H9 (cell line): Measurements from ENCODE around the gene GPX7. TPM values are rescaled to one million over a fixed set of nuclear protein-coding genes. Genes with fewer than 3 reads are reported as not detected.

Experiments used
- DNase-seq: peaks from one replicate; pipeline ENCODE4 v3.0.0-alpha.2; 2017
- H2AFZ ChIP-seq: one replicate; pipeline ENCODE4 v1.6.1; 2013; ENCODE audit warnings: mild to moderate bottlenecking, low read length, control low read depth, moderate library complexity
- H2AK5ac ChIP-seq: 2 replicates; pipeline ENCODE4 v1.6.1; 2013; ENCODE audit warnings: low read length, control low read depth, mixed read lengths; ENCODE audit not compliant: insufficient read length
- H2BK120ac ChIP-seq: one replicate; pipeline ENCODE4 v1.6.1; 2013; ENCODE audit warnings: low read depth, mild to moderate bottlenecking, low read length, control low read depth, inconsistent platforms; ENCODE audit not compliant: poor library complexity, severe bottlenecking
- H2BK12ac ChIP-seq: 2 replicates; pipeline ENCODE4 v1.6.1; 2013; ENCODE audit warnings: low read length, control low read depth, mixed read lengths, low read depth; ENCODE audit not compliant: insufficient read length
- H2BK15ac ChIP-seq: 2 replicates; pipeline ENCODE4 v1.6.1; 2013; ENCODE audit warnings: low read depth, low read length, control low read depth
- H2BK20ac ChIP-seq: one replicate; pipeline ENCODE4 v1.6.1; 2013; ENCODE audit warnings: low read depth, mild to moderate bottlenecking, low read length, control low read depth, inconsistent platforms; ENCODE audit not compliant: poor library complexity, severe bottlenecking
- H2BK5ac ChIP-seq: 2 replicates; pipeline ENCODE4 v1.6.1; 2013; ENCODE audit warnings: low read length, control low read depth, mixed read lengths; ENCODE audit not compliant: insufficient read length
- H3K14ac ChIP-seq: 2 replicates; pipeline ENCODE4 v1.6.1; 2013; ENCODE audit warnings: low read length, control low read depth; ENCODE audit not compliant: insufficient read depth
- H3K18ac ChIP-seq: 2 replicates; pipeline ENCODE4 v1.6.1; 2013; ENCODE audit warnings: low read depth, mild to moderate bottlenecking, mixed read lengths, low read length, control low read depth; ENCODE audit not compliant: insufficient read length
- H3K23ac ChIP-seq: 2 replicates; pipeline ENCODE4 v1.6.1; 2013; ENCODE audit warnings: low read length, control low read depth, mixed read lengths, low read depth; ENCODE audit not compliant: insufficient read length
- H3K23me2 ChIP-seq: 2 replicates; pipeline ENCODE4 v1.6.1; 2013; ENCODE audit warnings: low read depth, mild to moderate bottlenecking, mixed read lengths, low read length, control low read depth; ENCODE audit not compliant: insufficient read length, poor library complexity, severe bottlenecking
- H3K27ac ChIP-seq: 2 replicates; pipeline ENCODE4 v1.5.1; 2013; ENCODE audit warnings: low read length, control low read depth, mixed read lengths, low read depth; ENCODE audit not compliant: insufficient read length
- H3K27me3 ChIP-seq: 2 replicates; pipeline ENCODE4 v1.6.1; 2013; ENCODE audit warnings: low read length, control low read depth, inconsistent platforms; ENCODE audit not compliant: insufficient read depth
- H3K4ac ChIP-seq: 2 replicates; pipeline ENCODE4 v1.6.1; 2013; ENCODE audit warnings: low read depth, mild to moderate bottlenecking, control low read depth, inconsistent platforms, low read length, moderate library complexity
- H3K4me1 ChIP-seq: 2 replicates; pipeline ENCODE4 v1.6.1; 2013; ENCODE audit warnings: low read length, control low read depth, inconsistent platforms; ENCODE audit not compliant: insufficient read depth
- H3K4me2 ChIP-seq: 2 replicates; pipeline ENCODE4 v1.6.1; 2013; ENCODE audit warnings: low read length, control low read depth, mixed read lengths; ENCODE audit not compliant: insufficient read length, insufficient read depth
- H3K56ac ChIP-seq: 2 replicates; pipeline ENCODE4 v1.6.1; 2013; ENCODE audit warnings: low read depth, mild to moderate bottlenecking, mixed read lengths, low read length, control low read depth; ENCODE audit not compliant: insufficient read length
- H3K79me1 ChIP-seq: 2 replicates; pipeline ENCODE4 v1.6.1; 2013; ENCODE audit warnings: low read depth, mild to moderate bottlenecking, moderate library complexity, low read length, control low read depth, inconsistent platforms; ENCODE audit not compliant: insufficient read depth, poor library complexity, severe bottlenecking
- H3K79me2 ChIP-seq: 2 replicates; pipeline ENCODE4 v1.6.1; 2013; ENCODE audit warnings: low read length, control low read depth, inconsistent platforms; ENCODE audit not compliant: insufficient read depth
- H3K9ac ChIP-seq: 2 replicates; pipeline ENCODE4 v1.6.1; 2013; ENCODE audit warnings: low read length, control low read depth, mixed read lengths; ENCODE audit not compliant: insufficient read length; ENCODE audit errors: extremely low read depth
- H3K9me3 ChIP-seq: one replicate; pipeline ENCODE4 v1.6.1; 2013; ENCODE audit warnings: low read depth, low read length, inconsistent platforms; ENCODE audit not compliant: control insufficient read depth
- H3T11ph ChIP-seq: one replicate; pipeline ENCODE4 v1.6.1; 2013; ENCODE audit warnings: mild to moderate bottlenecking, low read length, control low read depth, inconsistent platforms
- H4K20me1 ChIP-seq: one replicate; pipeline ENCODE4 v1.6.1; 2013; ENCODE audit not compliant: control insufficient read depth, insufficient read length, insufficient read depth
- H4K5ac ChIP-seq: 2 replicates; pipeline ENCODE4 v1.6.1; 2013; ENCODE audit warnings: low read depth, mild to moderate bottlenecking, mixed read lengths, low read length, control low read depth; ENCODE audit not compliant: insufficient read length
- H4K8ac ChIP-seq: replicated peaks from 2 replicates; pipeline ENCODE4 v1.6.1; 2013; ENCODE audit warnings: low read length, control low read depth, mixed read lengths, low read depth; ENCODE audit not compliant: insufficient read length
- H4K91ac ChIP-seq: 2 replicates; pipeline ENCODE4 v1.6.1; 2013; ENCODE audit warnings: low read depth, mild to moderate bottlenecking, moderate library complexity, mixed read lengths, low read length, control low read depth; ENCODE audit not compliant: insufficient read length
- H3K27ac Mint-ChIP-seq, 3 experiments: 2 replicates in 2 of 3; 3 replicates in 1 of 3; pipeline ENCODE4 v1.8.0; 2020 to 2021; ENCODE audit warnings: mixed read lengths in 3 of 3, mild to moderate bottlenecking in 1 of 3, moderate library complexity in 1 of 3
- H3K27me3 Mint-ChIP-seq: 2 replicates; pipeline ENCODE4 v1.8.0; 2021; ENCODE audit warnings: low read depth, mild to moderate bottlenecking, moderate library complexity, mixed read lengths
- H3K36me3 Mint-ChIP-seq, 3 experiments: 2 replicates in 2 of 3; 3 replicates in 1 of 3; pipeline ENCODE4 v1.8.0; 2020 to 2021; ENCODE audit warnings: low read depth in 3 of 3, mixed read lengths in 3 of 3; ENCODE audit not compliant: insufficient read depth in 1 of 3
- H3K4me1 Mint-ChIP-seq, 2 experiments: 2 replicates each; pipeline ENCODE4 v1.8.0; 2020; ENCODE audit warnings: mixed read lengths in 2 of 2
- H3K4me3 Mint-ChIP-seq, 2 experiments: 2 replicates in 1 of 2; 3 replicates in 1 of 2; pipeline ENCODE4 v1.8.0; 2020 to 2021; ENCODE audit warnings: mild to moderate bottlenecking in 2 of 2, mixed read lengths in 2 of 2, moderate library complexity in 1 of 2
- H3K9me3 Mint-ChIP-seq, 2 experiments: 2 replicates in 1 of 2; 3 replicates in 1 of 2; pipeline ENCODE4 v1.8.0; 2020; ENCODE audit warnings: mild to moderate bottlenecking in 2 of 2, mixed read lengths in 2 of 2, moderate library complexity in 1 of 2
- WGBS: extraction: QIAGEN DNeasy Blood & Tissue Kit; methylation state at CpG from one replicate; pipeline ENCODE4 v1.1.7; 2013; ENCODE audit warnings: missing lambda C conversion rate, low lambda C conversion rate, mixed read lengths; ENCODE audit not compliant: insufficient read length; ENCODE audit errors: extremely low coverage; 5-methylcytosine and 5-hydroxymethylcytosine counted together
- total RNA-seq: library from RNA; stranded (reverse); gene quantifications from 2 replicates; pipeline ENCODE4 v1.2.1, GENCODE V29; 2021
- TF ChIP-seq, protein P1 (sequence below): fragments of 200-600 bp; sonication (generic); conservative IDR thresholded peaks from 3 replicates; pipeline ENCODE4 v1.8.0; 2021; ENCODE audit warnings: antibody characterized with exemption, mild to moderate bottlenecking

Gene GPX7
- total RNA-seq, 1 experiment from 2014 or later, result 12.1 TPM

DNA sequence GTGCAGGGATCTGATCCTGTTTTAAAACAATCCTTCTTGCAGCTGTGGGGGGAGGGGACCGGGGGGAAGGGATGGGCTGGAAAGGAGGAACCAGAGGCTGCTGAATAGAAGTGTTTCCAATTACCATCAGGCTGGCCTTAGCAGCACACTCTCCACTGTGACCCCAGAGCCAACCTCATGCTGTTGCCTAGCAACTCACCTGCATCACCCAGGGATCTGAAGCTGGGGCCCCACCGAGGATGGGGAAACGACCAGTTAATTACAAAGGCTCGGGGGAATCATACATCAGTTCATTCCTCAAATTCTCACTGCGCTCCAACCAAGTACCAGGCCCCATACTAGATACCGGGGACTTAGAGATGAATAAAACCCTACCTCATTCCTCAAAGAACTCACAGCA, 11.9 kb upstream of the GPX7 start:
- Histone ChIP-seq H3K4me1 (no peaks in the 10 kb centered on the region), H4K20me1 (no peaks in the 10 kb centered on the region), H3K79me1 (no peaks in the 10 kb centered on the region), H2BK12ac (no peak overlapping the region), H4K91ac (no peak overlapping the region), H3T11ph (no peak overlapping the region), H3K79me2 (no peaks in the 10 kb centered on the region), H3K27ac (no peak overlapping the region), H2BK20ac (no peak overlapping the region), H2AK5ac (no peak overlapping the region), H3K56ac (no peak overlapping the region), H2BK5ac (no peak overlapping the region), H2BK120ac (no peak overlapping the region), H3K27me3 (no peaks in the 10 kb centered on the region), H2BK15ac (no peak overlapping the region), H4K8ac (no peak overlapping the region), H2AFZ (no peak overlapping the region), H3K4me2 (no peak overlapping the region), H3K14ac (no peak overlapping the region), H3K23me2 (no peaks in the 10 kb centered on the region), H3K9ac (no peak overlapping the region), H3K4ac (no peak overlapping the region), H3K23ac (no peak overlapping the region), H3K18ac (no peak overlapping the region), H3K9me3 (no peaks in the 10 kb centered on the region), H4K5ac (no peak overlapping the region)
- no peaks in the 10 kb centered on the region for H3K9me3 Mint-ChIP-seq
- H3K27me3 Mint-ChIP-seq, result no peaks in the 10 kb centered on the region
- TF ChIP-seq, protein P1, sequence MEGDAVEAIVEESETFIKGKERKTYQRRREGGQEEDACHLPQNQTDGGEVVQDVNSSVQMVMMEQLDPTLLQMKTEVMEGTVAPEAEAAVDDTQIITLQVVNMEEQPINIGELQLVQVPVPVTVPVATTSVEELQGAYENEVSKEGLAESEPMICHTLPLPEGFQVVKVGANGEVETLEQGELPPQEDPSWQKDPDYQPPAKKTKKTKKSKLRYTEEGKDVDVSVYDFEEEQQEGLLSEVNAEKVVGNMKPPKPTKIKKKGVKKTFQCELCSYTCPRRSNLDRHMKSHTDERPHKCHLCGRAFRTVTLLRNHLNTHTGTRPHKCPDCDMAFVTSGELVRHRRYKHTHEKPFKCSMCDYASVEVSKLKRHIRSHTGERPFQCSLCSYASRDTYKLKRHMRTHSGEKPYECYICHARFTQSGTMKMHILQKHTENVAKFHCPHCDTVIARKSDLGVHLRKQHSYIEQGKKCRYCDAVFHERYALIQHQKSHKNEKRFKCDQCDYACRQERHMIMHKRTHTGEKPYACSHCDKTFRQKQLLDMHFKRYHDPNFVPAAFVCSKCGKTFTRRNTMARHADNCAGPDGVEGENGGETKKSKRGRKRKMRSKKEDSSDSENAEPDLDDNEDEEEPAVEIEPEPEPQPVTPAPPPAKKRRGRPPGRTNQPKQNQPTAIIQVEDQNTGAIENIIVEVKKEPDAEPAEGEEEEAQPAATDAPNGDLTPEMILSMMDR, result no peak
- H3K36me3 Mint-ChIP-seq, result no peaks in the 10 kb centered on the region
- H3K27ac Mint-ChIP-seq, result no peak overlapping the region; a peak in 1 of 7 replicates
- no peak for DNase-seq
- WGBS, result no CpG with 5 or more reads among the region's 6 CpGs
- H3K4me3 Mint-ChIP-seq, result no peak overlapping the region
- peaks cover 16 to 33% of the 10 kb centered on the region in 2 experiments for H3K4me1 Mint-ChIP-seq
